ENCODE results near the gene LMO7. TPM values are rescaled to one million over a fixed set of nuclear protein-coding genes. Genes with fewer than 3 reads are reported as not detected.

The LMO7 gene
- total and polyA plus RNA-seq, 2 of the 4 experiments (the other 2 are of a cell fraction), result 266 to 367 TPM

DNA sequence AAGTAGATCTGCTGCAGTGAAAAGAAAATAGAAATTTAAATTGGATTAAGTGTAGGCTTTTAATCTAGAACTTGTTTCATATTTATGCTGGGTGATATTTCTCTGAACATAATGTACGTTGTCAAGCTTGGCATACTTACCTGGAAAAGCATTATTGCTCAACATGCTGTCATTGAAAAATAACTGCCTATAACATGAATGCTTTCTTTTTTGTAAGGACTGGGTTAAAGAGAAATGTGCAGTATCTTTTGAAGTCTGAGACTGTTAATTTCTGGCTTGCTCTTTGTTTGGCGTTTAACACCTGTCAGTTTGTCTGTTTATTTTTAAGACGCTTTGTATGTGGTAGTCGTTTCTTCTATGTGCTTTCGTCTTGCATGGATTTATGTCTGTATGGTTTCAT, 175.2 kb downstream of the LMO7 start:
- H2BK20ac ChIP-seq (ENCODE audit: low read depth, low read length), result no peak overlapping the region
- no peak overlapping the region for H2BK15ac ChIP-seq (ENCODE audit: low read depth, low read length)
- no peak overlapping the region for H3K56ac ChIP-seq (ENCODE audit: extremely low read depth, insufficient read depth, low read length)
- no peak overlapping the region for H4K8ac ChIP-seq (ENCODE audit: low read depth in 2 of 2, low read length in 2 of 2)
- H3K4me2 ChIP-seq (ENCODE audit: low read depth, low read length), result no peak overlapping the region
- H3K79me1 ChIP-seq (ENCODE audit: low read depth in 1 of 2, low read length in 2 of 2), result peaks cover 50 to 83% of the 10 kb centered on the region in 2 experiments
- peaks cover 48% of the 10 kb centered on the region; the same call in 1 of the 2 replicates for H4K20me1 ChIP-seq (ENCODE audit: insufficient read depth, low read length)
- no peak overlapping the region for H3K27ac ChIP-seq (ENCODE audit: insufficient read depth, low read length)
- no peaks in the 10 kb centered on the region for H3K9me3 ChIP-seq (ENCODE audit: control insufficient read depth, insufficient read depth, low read length)
- dilution Hi-C loops (cut with HindIII; ENCODE audit: low sequenced_read_pairs, unreplicated experiment) (no loop called here), in situ Hi-C loops (cut with MboI; ENCODE audit: low sequenced_read_pairs) (loop anchor here (25.0 kb wide), 1 partner anchor 249 kb away; no protein-coding TSS in a partner anchor), intact Hi-C loops (cut with micrococcal nuclease) (loop anchor here (5.0 kb wide), 1 partner anchor 114 kb away; no protein-coding TSS in a partner anchor)
- H4K91ac ChIP-seq (ENCODE audit: insufficient read depth, low read depth, low read length), result no peak overlapping the region
- no peak overlapping the region for H2AK9ac ChIP-seq (replicated peaks; ENCODE audit: low read depth, low read length, poor library complexity)
- no CpG with 5 or more reads among the region's 5 CpGs for WGBS, 2 experiments (ENCODE audit: extremely low coverage in 2 of 2, insufficient read length in 1 of 2)
- peaks cover 12% of the 10 kb centered on the region for H3K4me1 ChIP-seq (ENCODE audit: control insufficient read depth, insufficient read depth, low read length)
- no peak overlapping the region for H4K5ac ChIP-seq (ENCODE audit: low read depth, low read length)
- TF ChIP-seq MXI1 (IDR thresholded peaks at IDR 0.05; ENCODE audit: borderline replicate concordance, low read depth, low read length) (no peak), CEBPB (IDR thresholded peaks at IDR 0.05; ENCODE audit: low read depth, low read length) (0 out of 2 replicates have a peak, but pooled peaks have one; percentile 38)
- no peaks in the 10 kb centered on the region for H3K27me3 ChIP-seq (ENCODE audit: control insufficient read depth, insufficient read depth, low read length)
- no TSS peak for BruUV-seq (replicated peaks)
- no peak overlapping the region for H3K4me3 ChIP-seq (ENCODE audit: insufficient read depth, low read depth, low read length)
- ChIA-PET CTCF (no interaction called here), POLR2A (ENCODE audit: unreplicated experiment) (interaction anchor here (0.7 kb wide), 1 partner anchor 27 kb away, joined by 3 read pairs; no protein-coding TSS in a partner anchor)
- no peak overlapping the region for H3K23ac ChIP-seq (ENCODE audit: low read depth, low read length)
- H2BK120ac ChIP-seq (ENCODE audit: low read depth, low read length), result no peak overlapping the region
- H2AFZ ChIP-seq (replicated peaks; ENCODE audit: low read length, poor library complexity), result no peak overlapping the region
- DNase-seq (no peak), ATAC-seq (ENCODE audit: low read depth) (no peak)
- H3K4ac ChIP-seq (ENCODE audit: low read depth, low read length), result no peak overlapping the region
- H3K36me3 ChIP-seq (ENCODE audit: control insufficient read depth, insufficient read depth, low read length), result peaks cover 7% of the 10 kb centered on the region; the same call in 1 of the 2 replicates
- no peak overlapping the region for H3K9ac ChIP-seq (ENCODE audit: low read depth, low read length)
- no peak overlapping the region for H2AK5ac ChIP-seq (ENCODE audit: low read depth, low read length)
- H3K18ac ChIP-seq (ENCODE audit: low read depth, low read length), result no peak overlapping the region
- peaks cover 21% of the 10 kb centered on the region for H3K9me1 ChIP-seq (ENCODE audit: insufficient read depth, low read length)
- H2BK5ac ChIP-seq (ENCODE audit: low read depth, low read length, poor library complexity, severe bottlenecking), result no peak overlapping the region
- H3K14ac ChIP-seq (replicated peaks; ENCODE audit: low read depth, low read length), result no peak overlapping the region
